ENCODE measurements around the gene LILRA5.
"Not testable (repeated sequence)": the region's sequence is repeated elsewhere in the genome, so short reads cannot be mapped to it uniquely, and the experiment has no call there.

GRCh38 chr19:54322295-54322694, 9.3 kb upstream of the LILRA5 start:
- not testable (repeated sequence) for TF ChIP-seq CTCF (IDR thresholded peaks at IDR 0.05 in 8 of 11, conservative IDR thresholded peaks at IDR 0.05 in 3 of 11); POLR2A (IDR thresholded peaks at IDR 0.05); POLR2AphosphoS5 (IDR thresholded peaks at IDR 0.05)
